Measurements from ENCODE around the gene GLT1D1.

DNA sequence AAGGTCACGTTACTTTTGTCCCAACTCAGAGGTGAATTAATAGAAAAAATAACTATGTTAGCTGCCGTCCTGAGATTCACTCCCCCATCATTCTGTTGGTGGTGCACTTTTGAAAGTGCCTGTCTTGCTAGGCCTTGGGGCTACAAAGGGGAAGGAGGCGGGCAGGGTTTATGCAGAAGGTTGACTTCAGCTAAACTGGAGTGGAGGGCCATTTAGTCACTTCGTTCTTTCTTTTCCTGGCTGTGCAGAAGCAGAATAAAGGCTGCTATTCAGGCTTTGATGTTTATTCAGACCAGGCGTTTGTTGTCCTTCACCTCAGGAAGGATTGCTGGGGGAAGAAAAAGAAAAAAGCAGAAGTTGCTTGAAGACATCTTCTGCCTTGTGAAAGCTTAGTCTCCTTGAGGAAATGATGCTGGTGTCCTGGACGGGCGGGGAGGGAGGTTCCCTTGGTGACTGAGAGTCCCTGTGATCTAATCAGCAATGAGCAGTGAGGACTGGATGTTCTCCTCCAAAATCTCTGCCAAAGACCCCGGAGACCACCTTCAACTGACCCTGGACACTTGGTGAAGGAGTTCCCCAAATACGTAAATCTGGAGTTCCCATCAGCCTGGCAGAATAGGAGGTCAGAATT lies 4.0 kb downstream of the GLT1D1 start:
- TF ChIP-seq, protein P1, sequence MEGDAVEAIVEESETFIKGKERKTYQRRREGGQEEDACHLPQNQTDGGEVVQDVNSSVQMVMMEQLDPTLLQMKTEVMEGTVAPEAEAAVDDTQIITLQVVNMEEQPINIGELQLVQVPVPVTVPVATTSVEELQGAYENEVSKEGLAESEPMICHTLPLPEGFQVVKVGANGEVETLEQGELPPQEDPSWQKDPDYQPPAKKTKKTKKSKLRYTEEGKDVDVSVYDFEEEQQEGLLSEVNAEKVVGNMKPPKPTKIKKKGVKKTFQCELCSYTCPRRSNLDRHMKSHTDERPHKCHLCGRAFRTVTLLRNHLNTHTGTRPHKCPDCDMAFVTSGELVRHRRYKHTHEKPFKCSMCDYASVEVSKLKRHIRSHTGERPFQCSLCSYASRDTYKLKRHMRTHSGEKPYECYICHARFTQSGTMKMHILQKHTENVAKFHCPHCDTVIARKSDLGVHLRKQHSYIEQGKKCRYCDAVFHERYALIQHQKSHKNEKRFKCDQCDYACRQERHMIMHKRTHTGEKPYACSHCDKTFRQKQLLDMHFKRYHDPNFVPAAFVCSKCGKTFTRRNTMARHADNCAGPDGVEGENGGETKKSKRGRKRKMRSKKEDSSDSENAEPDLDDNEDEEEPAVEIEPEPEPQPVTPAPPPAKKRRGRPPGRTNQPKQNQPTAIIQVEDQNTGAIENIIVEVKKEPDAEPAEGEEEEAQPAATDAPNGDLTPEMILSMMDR (conservative IDR thresholded peaks at IDR 0.05 in 1 of 2, IDR thresholded peaks at IDR 0.05 in 1 of 2; ENCODE audit: extremely low read depth in 1 of 2, insufficient read depth in 1 of 2, low read depth in 1 of 2, low read length in 2 of 2), result no peak
- TF ChIP-seq EZH2 (IDR thresholded peaks at IDR 0.05; ENCODE audit: borderline replicate concordance, low read length), result no peak

Data from mammary epithelial cell (primary cell).